Right atrium auricular region (tissue), 2 donors: ENCODE measurements around the gene TMEM42. TPM values are rescaled to one million over a fixed set of nuclear protein-coding genes. Genes with fewer than 3 reads are reported as not detected.

Experiments
- DNase-seq: peaks from one replicate; pipeline ENCODE4 v3.0.0-alpha.2; 2019; ENCODE audit warnings: low spot score
- H3K27ac ChIP-seq, 2 donors: fragments of 200-600 bp; sonication (generic); 1 replicate in 1 of 2; 2 replicates in 1 of 2; pipeline ENCODE4 v1.5.1; 2016 to 2019
- H3K27me3 ChIP-seq, 2 donors: fragments of 200-600 bp; sonication (generic); one replicate each; pipeline versions ENCODE4 v1.5.1 to v1.6.0; 2017 to 2019
- H3K36me3 ChIP-seq: fragments of 200-600 bp; sonication (generic); one replicate; pipeline ENCODE4 v1.5.1; 2016
- H3K4me1 ChIP-seq, 2 donors: fragments of 200-600 bp; sonication (generic); one replicate each; pipeline versions ENCODE4 v1.5.1 to v1.6.0; 2017 to 2019
- H3K4me3 ChIP-seq, 2 donors: fragments of 200-600 bp; sonication (generic); 1 replicate in 1 of 2; 2 replicates in 1 of 2; pipeline ENCODE4 v1.5.1; 2017 to 2019; ENCODE audit warnings: mild to moderate bottlenecking in 1 of 2, moderate library complexity in 1 of 2
- H3K9me3 ChIP-seq, 2 donors: fragments of 200-600 bp; sonication (generic); one replicate each; pipeline ENCODE4 v1.5.1; 2019
- total RNA-seq, 2 donors: library from RNA; depleted of rRNA; stranded (reverse); fragments of >200 nt; gene quantifications; one replicate each; pipeline ENCODE4 v1.1.0, GENCODE V29; 2016
- TF ChIP-seq, protein P1 (sequence below), 2 donors: fragments of 200-600 bp; sonication (generic); IDR thresholded peaks; one replicate each; pipeline ENCODE4 v1.5.1; 2019; ENCODE audit warnings: antibody characterized with exemption in 2 of 2

TMEM42 gene
- total RNA-seq, 2 donors from 2014 or later = 9.8 to 11.2 TPM

DNA sequence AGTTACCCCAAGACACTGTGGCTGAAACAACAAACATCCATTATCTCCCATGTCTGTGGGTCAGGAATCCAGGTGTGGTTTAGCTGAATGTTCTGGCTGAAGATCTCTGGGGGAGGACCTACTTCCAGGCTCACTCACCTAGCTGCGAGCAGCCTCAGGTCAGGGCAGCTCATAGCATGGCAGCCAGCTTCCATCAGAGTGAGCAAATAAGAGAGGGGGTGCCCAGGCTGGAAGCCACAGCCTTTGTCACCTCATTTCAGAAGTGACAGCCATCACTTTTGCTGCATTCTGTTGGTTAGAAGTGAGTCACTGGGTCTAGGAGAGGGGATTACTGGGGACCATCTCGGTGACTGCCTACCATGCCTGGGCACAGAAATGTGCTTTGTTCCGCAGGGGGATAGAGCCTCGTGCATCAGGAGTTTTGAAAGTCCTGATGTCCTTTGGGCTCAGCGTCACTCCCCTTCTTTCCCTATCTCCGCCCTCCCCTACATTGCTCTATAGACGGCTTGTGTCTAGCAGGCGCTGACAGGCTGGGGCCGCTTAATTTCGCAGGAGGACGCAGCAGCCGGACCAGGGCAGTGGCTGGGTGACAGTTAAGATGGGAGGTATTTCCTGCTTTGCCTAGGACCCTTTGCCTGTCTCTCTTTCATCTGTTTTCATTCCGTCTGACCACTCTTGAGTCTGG lies 38.1 kb downstream of the TMEM42 start:
- TF ChIP-seq, protein P1, sequence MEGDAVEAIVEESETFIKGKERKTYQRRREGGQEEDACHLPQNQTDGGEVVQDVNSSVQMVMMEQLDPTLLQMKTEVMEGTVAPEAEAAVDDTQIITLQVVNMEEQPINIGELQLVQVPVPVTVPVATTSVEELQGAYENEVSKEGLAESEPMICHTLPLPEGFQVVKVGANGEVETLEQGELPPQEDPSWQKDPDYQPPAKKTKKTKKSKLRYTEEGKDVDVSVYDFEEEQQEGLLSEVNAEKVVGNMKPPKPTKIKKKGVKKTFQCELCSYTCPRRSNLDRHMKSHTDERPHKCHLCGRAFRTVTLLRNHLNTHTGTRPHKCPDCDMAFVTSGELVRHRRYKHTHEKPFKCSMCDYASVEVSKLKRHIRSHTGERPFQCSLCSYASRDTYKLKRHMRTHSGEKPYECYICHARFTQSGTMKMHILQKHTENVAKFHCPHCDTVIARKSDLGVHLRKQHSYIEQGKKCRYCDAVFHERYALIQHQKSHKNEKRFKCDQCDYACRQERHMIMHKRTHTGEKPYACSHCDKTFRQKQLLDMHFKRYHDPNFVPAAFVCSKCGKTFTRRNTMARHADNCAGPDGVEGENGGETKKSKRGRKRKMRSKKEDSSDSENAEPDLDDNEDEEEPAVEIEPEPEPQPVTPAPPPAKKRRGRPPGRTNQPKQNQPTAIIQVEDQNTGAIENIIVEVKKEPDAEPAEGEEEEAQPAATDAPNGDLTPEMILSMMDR (IDR thresholded peaks at IDR 0.05) = no peak
- Histone ChIP-seq H3K27me3 (no peaks in the 10 kb centered on the region), H3K36me3 (no peaks in the 10 kb centered on the region), H3K4me3 (no peak overlapping the region), H3K9me3 (no peaks in the 10 kb centered on the region), H3K4me1 (no peaks in the 10 kb centered on the region), H3K27ac (no peak overlapping the region)
- DNase-seq = no peak

DNA sequence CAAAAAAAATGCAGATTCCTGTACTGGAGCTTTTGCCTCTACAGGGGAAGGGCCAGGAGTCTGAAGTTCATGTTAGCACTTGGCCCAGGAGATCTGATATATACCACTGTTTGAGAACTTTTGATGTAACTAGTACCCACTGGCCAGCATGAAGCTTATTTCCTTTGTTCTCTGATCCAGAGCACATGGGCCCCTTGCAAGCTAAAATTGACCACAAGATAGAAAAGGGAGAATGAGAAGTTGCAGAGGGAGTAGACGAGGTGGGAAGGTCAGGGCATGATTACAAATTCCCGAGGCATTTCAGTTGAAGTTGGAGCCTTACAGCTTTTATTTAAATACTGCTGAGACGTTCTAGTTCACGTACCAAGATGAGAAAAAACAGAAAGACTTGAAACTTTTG lies 40.9 kb downstream of the TMEM42 start:
- Histone ChIP-seq H3K4me3 (no peak overlapping the region), H3K27me3 (no peaks in the 10 kb centered on the region), H3K27ac (no peak overlapping the region), H3K4me1 (no peaks in the 10 kb centered on the region), H3K9me3 (no peaks in the 10 kb centered on the region), H3K36me3 (no peaks in the 10 kb centered on the region)
- DNase-seq = no peak
- TF ChIP-seq, protein P1 (IDR thresholded peaks at IDR 0.05) = no peak

DNA sequence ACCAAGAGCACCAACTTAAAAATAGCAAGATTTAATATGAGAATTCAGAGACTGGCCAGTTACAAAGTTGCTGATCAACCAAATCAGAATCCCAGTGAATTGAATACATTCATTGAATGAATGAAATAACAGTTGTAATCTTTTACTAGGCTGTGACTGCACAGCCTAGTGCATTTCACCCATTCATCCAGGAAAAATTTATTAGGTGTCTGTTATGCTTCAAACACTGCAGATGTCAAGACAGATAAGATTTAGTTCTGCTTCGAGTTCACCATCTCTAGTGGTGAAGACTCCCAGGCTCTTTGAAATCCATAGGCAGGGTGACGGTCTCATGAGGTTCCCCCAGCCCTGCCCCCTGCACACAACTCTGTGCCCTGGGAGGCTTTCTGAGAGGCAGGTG lies 41.6 kb downstream of the TMEM42 start:
- Histone ChIP-seq H3K27ac (no peak overlapping the region), H3K4me3 (no peak overlapping the region), H3K9me3 (no peaks in the 10 kb centered on the region), H3K36me3 (no peaks in the 10 kb centered on the region), H3K27me3 (no peaks in the 10 kb centered on the region), H3K4me1 (no peaks in the 10 kb centered on the region)
- TF ChIP-seq, protein P1 (IDR thresholded peaks at IDR 0.05) = no peak
- no peak for DNase-seq

DNA sequence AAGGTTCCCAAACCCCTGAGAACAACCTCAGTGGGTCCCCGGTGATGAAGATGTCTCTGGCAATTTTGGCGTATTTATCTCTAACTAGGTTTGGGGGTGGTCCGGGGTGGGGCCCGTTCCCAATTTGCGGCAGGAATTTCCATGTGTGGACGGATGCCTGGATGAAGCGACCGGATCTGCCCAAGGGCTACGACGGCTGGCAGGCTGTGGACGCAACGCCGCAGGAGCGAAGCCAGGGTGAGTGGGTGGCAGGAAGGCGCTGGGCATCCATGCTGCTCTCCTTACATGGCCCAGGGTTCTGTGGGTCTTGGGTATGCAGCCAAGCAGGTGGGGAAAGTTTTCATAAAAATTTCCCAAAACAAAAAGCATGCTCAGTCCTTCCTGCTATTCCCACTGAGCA lies 42.0 kb downstream of the TMEM42 start:
- TF ChIP-seq, protein P1 (IDR thresholded peaks at IDR 0.05) = no peak
- H3K4me1 ChIP-seq = no peaks in the 10 kb centered on the region
- H3K9me3 ChIP-seq = no peaks in the 10 kb centered on the region
- no peak for DNase-seq
- H3K4me3 ChIP-seq = no peak overlapping the region
- H3K36me3 ChIP-seq = no peaks in the 10 kb centered on the region
- H3K27ac ChIP-seq = no peak overlapping the region
- H3K27me3 ChIP-seq = no peaks in the 10 kb centered on the region

DNA sequence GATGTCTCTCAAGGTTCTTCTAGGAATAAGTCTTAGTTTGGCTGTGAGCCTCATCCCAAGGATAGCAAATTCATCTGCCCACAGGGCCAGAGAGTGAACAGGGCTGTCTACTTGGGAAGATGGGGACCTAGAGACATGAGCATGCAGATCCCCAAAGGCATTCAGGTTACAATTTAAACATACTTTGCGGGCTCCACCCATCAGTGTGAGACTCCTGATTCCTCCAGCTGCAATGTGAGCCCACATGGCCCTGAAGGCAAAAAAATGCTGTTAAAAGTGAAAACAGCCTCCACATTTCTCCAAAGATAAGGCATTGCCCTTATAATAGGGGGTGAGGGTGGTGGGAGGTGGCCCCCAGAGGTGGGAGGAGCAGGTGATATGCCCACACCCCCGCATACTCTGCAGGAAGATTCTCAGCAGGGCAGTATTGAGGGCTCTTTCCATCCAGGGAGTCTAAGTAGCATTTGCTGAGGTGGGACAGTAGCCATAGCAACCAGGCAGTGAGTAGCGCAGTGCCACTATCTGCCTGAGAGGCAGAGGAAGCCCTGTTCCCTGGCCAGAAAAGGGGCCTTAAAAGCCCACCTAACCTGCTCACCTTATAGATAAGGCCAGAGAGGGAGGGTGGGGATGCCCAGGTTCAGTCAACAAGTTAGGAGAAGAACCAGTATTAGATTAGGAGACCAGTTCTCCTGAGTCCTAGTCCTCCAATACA lies 43.9 kb downstream of the TMEM42 start:
- Histone ChIP-seq H3K4me1 (no peaks in the 10 kb centered on the region), H3K4me3 (no peak overlapping the region), H3K27ac (no peak overlapping the region), H3K9me3 (no peaks in the 10 kb centered on the region), H3K36me3 (no peaks in the 10 kb centered on the region), H3K27me3 (no peaks in the 10 kb centered on the region)
- TF ChIP-seq, protein P1 (IDR thresholded peaks at IDR 0.05) = no peak
- no peak for DNase-seq
